ENCODE results near the gene STK32C. TPM values are rescaled to one million over a fixed set of nuclear protein-coding genes. Genes with fewer than 3 reads are reported as not detected.
A peak's percentile ranks its signal among the peaks of the same experiment; 100 is the strongest.

The STK32C gene
- total and polyA plus RNA-seq, 8 donors, result 3.3 to 13.2 (median 5.2) TPM

GRCh38 chr10:132283604-132284382 lies 24.0 kb downstream of the STK32C start:
- H3K27ac ChIP-seq, result no peak overlapping the region
- H3K4me1 ChIP-seq, result no peaks in the 10 kb centered on the region
- WGBS, 2 donors, result 58 to 64% methylated on average over 24 of the region's 24 CpGs
- intact Hi-C loops (cut with DNase I), result no loop called here
- H3K36me3 ChIP-seq, result no peaks in the 10 kb centered on the region
- ATAC-seq, result no peak
- no peaks in the 10 kb centered on the region for H3K9me3 ChIP-seq
- H3K4me3 ChIP-seq, result no peak overlapping the region
- peak in 2 of 6 donors; percentile 39 to 60 for DNase-seq
- no peaks in the 10 kb centered on the region for H3K27me3 ChIP-seq
- TF ChIP-seq CTCF (IDR thresholded peaks at IDR 0.05), result no peak
- FAIRE-seq, result no peak

- FAIRE-seq (no peak), DNase-seq (peak in 2 of 6 donors; percentile 32 to 39), ATAC-seq (no peak)
- H3K27ac ChIP-seq, result no peak overlapping the region
- TF ChIP-seq CTCF (IDR thresholded peaks at IDR 0.05), result no peak
- intact Hi-C loops (cut with DNase I), result no loop called here
- H3K4me1 ChIP-seq, result no peaks in the 10 kb centered on the region
- no peaks in the 10 kb centered on the region for H3K36me3 ChIP-seq
- WGBS, 2 donors, result 45 to 59% methylated on average over 36 of the region's 36 CpGs
- no peaks in the 10 kb centered on the region for H3K27me3 ChIP-seq
- H3K4me3 ChIP-seq, result no peak overlapping the region
- no peaks in the 10 kb centered on the region for H3K9me3 ChIP-seq
These were observed 24.8 kb downstream of the STK32C start for GRCh38 chr10:132282667-132283603.

GRCh38 chr10:132281915-132282666 lies 25.7 kb downstream of the STK32C start:
- DNase-seq (peak in 2 of 6 donors; percentile 29 to 42), FAIRE-seq (no peak), ATAC-seq (no peak)
- Histone ChIP-seq H3K27me3 (no peaks in the 10 kb centered on the region), H3K4me3 (no peak overlapping the region), H3K9me3 (no peaks in the 10 kb centered on the region), H3K4me1 (no peaks in the 10 kb centered on the region), H3K36me3 (no peaks in the 10 kb centered on the region), H3K27ac (no peak overlapping the region)
- intact Hi-C loops (cut with DNase I), result no loop called here
- TF ChIP-seq CTCF (IDR thresholded peaks at IDR 0.05), result no peak
- WGBS, 2 donors, result 68 to 74% methylated on average over 34 of the region's 34 CpGs

- DNase-seq (peak in 2 of 6 donors; percentile 21 to 28), ATAC-seq (no peak), FAIRE-seq (no peak)
- Histone ChIP-seq H3K27ac (no peak overlapping the region), H3K4me1 (no peaks in the 10 kb centered on the region), H3K9me3 (no peaks in the 10 kb centered on the region), H3K4me3 (no peak overlapping the region), H3K36me3 (no peaks in the 10 kb centered on the region), H3K27me3 (no peaks in the 10 kb centered on the region)
- 87 to 92% methylated on average over 20 of the region's 20 CpGs for WGBS, 2 donors
- intact Hi-C loops (cut with DNase I), result no loop called here
- no peak for TF ChIP-seq CTCF (IDR thresholded peaks at IDR 0.05)
These were observed 27.1 kb downstream of the STK32C start for GRCh38 chr10:132280646-132281074.

All from pancreas (tissue), 10 donors.